ENCODE data around the gene SBK3.
"Not testable (repeated sequence)": the region's sequence is repeated elsewhere in the genome, so short reads cannot be mapped to it uniquely, and the experiment has no call there.

The SBK3 gene

DNA sequence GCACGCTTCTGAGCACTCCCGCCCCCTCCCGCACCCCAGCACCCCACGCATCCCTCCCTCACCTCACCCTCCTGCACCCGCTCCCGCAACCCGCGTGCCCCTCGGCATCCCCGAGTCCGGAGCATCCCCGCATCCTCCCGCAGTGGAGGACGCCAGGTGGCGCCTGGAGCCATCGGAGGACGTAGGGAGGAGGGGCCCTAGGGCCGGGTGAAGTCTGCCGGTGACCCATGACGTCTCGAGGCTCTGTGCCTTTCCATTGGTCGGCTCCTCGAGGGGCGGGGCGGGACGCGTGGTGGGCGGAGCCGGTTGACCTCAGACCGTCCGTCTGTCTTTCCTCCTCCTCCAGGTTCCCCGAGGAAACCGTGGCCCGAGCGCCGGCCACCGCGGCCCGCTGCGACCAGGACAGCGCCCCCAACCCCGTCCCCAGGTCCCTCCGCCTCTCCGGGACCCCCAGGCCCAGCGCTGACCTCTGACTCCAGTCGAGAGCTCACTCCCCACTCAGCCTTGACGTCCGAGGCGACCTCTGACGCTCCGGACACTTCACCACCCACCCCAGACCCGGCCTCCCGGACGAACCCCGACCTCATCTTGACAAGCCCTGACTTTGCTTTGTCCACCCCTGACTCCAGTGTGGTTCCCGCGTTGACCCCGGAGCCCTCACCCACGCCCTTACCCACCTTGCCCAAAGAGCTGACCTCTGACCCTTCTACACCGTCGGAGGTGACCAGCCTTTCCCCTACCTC, 28.3 kb downstream of the SBK3 start:
- DNase-seq: peak; percentile 97

- no peak for DNase-seq
These were observed 37.2 kb downstream of the SBK3 start for GRCh38 chr19:55508120-55508519.

- no peak for DNase-seq
These were observed 40.4 kb downstream of the SBK3 start for GRCh38 chr19:55504981-55505380.

DNA sequence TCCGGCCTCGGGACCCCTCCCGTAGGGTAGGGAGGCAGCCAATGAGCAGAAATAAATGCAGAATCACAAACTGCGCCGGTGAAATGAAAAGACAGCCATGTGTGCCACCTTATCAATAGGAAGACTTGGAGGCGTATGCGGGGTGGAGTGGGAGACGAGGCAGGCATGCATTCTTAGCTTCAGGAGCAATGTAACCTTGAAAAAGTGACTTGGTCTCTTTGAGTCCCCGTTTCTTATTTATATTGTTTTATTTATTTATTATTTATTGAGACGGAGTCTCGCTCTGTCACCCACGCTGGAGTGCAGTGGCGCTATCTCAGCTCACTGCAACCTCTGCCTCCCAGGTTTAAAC, 41.1 kb downstream of the SBK3 start:
- no peak for DNase-seq

GRCh38 chr19:55503502-55504251, 41.7 kb downstream of the SBK3 start:
- DNase-seq: peak; percentile 96

DNA sequence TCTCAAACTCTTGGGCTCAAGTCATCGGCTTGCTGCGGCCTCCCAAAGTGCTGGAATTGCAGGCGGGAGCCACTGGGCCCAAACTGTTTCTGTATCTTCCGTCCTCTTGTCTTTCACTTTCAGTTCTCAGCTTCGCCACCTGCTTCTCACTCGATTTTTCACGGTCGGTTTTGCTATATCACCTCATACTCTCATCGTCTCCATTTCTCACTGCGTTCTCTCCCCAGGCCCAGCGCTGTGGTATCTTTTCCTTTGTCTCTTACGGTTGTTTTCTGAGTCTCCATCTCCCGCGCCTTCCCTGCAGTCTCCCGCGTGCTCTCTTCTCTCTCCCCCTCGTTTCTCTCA, 42.2 kb downstream of the SBK3 start:
- no peak for DNase-seq

DNA sequence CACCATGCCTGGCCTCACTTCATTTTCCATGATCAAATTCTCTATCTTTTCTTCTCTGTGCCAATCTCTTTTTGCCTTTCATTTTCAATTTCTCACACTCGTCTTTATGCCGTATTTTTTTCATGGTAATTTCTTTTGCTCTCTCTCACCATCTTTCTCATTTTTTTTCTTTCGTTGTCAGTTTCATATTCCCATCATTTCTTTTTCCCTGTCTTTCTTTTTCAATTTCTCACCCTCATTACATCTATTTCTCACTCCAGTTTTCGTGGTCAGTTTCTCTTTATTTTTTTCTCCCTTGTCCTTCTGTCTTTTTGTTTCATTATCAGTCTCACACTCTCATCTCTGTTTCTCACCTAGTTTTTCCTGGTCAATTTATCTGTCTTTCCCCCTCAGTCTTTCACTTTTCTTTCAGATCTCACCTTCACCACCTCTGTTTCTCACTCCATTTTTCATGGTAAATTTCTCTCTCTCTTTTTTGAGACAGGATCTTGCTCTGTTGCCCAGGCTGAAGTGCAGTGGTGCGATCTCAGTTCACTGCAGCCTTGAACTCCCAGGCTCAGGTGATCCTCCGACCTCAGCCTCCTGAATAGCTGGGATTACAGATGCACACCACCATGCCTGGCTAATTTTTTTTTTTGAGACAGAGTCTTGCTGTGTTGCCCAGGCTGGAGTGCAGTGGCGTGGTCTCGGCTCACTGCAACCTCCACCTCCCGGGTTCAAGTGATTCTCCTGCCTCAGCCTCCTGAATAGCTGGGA, 43.0 kb downstream of the SBK3 start:
- no peak for DNase-seq

- no peak for DNase-seq
These were observed 44.9 kb downstream of the SBK3 start for GRCh38 chr19:55500368-55500952.

- DNase-seq: no peak
These were observed 47.0 kb downstream of the SBK3 start for GRCh38 chr19:55498246-55498840.

GRCh38 chr19:55497763-55498162, 47.6 kb downstream of the SBK3 start:
- DNase-seq: no peak

DNA sequence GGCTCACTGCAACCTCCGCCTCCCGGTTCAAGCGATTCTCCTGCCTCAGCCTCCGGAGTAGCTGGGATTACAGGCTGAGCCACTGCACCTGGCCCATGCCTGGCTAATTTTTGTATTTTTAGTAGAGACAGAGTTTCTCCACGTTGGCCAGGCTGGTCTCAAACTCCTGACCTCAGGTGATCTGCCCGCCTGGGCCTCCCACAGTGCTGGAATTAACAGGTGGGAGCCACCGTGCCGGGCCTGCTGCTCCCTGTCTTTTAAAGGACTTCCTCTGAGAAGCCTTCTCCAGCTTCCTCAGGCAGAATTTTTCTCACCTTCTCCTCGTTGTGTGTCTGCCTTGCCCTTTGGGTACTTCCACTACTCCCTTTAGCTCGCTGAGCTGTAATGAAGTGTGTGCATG, 48.5 kb downstream of the SBK3 start:
- not testable (repeated sequence) for DNase-seq

GRCh38 chr19:55495646-55496349, 49.5 kb downstream of the SBK3 start:
- no peak for DNase-seq

DNA sequence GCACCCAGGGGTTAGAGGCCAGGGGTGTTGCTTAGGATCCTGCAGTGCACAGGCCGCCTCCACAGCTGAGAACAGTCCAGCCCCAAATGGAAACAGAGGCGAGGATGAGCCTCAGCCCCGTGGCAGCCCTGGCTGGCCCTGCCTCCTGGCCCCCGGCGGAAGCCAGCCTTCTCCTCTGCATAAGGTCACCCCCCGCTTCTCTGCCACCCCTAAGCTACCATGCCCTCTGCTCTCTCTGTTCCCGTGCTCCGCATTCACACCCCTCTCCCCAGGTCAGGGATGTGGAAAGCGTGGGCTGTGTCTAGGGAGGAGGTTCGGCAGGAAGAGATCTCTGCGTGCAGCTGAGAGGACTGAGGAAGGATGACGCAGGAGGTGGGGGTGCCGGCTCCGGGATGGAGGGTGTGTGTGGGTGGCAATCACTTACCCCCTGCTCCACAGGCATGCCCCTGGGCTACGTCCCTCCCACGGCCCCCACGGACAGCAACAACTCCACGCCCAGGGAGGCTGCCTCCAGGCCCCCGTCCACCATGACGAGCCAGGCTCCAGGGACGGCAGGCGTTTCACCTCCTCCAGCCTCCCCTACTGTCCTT, 51.1 kb downstream of the SBK3 start:
- no peak for DNase-seq

- DNase-seq: no peak
These were observed 51.6 kb downstream of the SBK3 start for GRCh38 chr19:55493645-55494171.

GRCh38 chr19:55493052-55493644, 52.2 kb downstream of the SBK3 start:
- no peak for DNase-seq

DNA sequence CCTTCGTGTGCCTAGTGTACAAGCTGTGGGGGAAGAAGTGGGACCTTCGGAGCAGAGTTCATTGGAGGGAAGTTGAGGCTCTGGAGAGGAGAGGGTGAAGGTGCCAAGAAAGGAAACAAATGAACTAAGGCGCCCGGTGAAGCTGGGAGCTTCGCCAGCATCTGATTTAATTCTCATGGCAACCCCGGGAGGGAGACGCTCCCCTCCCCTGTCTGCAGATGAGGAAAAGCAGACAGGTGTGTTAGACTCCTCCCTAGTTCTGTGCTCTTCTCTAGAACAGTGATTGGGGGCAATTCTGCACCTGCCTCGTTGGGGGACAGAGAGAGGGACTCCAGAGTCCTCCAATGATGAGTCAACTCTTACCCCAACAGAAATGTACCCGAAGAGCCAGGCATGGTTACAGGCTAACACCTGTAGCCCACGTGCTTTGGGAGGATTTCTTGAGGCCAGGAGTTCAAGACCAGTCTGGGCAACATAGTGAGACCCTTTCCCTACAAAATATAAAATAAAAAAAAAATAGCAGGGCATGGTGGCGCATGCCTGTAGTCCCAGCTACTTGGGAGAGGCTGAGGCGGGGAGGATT, 52.9 kb downstream of the SBK3 start:
- no peak for DNase-seq

DNA sequence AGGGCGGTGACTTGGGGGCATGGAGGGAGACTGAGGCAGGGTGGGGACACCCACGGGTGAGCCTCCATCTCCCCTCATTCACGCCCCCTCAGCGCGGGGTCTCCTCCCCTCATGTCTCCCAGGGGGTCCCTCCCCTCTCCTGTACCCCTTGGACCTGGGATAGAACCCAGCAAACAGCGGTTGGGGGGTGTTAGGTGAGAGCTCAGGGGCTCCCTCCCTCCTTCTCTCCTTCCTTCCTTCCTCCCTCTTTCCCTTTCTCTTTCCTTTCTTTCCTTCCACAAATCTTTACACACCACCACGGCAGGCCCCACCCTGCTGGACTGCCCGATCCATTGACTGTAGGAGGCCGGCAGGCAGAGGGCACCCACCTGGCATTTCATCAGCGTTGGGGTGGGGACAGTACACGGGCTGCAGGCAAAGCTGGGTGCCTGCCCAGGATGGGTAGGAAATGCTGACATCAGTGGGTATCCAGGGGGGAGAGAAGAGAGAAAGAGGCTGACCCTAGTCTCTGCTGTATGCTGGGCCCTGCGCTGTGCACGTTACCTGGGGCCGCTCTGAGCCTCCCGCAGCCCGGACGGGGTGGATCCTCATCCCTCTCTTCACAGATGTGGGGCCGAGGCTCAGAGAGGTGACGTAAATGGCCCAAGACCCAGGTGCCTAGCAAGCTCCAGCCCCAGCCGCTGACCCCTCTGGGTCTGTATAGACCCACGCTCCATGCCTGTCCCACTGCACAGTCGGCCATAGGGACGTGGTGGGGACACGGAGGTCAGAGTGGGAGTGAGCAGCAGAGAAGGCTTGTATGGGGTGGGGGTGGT, 53.6 kb downstream of the SBK3 start:
- DNase-seq: no peak

Data from suppressor macrophage treated with lipopolysaccharide for 4 hours (primary cell).